ENCODE data around the gene C8B.

Gene C8B

DNA sequence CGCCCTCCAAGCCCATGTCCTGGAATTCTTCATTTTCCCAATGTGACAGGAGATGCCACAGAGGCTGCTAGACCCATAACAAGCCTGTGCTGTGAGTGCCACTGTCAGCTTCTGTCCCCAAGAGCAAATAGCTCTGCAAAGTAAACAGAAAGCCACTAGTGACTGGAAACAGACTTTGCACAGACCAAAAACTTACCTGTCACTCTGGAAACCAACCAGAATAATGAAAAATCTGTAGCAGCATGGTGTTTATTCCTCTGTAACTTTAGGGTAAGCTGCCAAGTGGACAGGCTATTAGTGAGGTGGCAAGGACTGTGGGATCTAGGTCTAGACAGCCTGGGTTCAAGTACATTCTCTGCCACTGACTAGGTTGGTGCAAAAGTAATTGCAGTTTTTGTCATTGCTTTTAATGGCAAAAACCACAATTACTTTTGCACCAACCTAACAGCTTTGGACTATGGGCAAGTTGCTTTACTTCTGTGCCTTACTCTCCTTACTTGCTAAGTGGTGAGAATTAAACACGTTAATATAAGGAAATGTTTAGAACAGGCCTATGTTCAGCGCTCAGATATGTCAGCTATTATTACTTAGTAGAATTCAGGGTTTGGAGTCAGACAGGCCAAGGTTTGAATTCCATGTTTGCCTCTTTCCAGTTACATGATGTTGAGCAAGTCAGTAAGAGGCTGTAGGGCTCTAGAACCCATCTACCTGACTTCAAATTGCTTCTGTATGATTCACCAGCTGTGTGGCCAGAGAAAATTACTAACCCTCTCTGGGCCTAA lies at the start of gene C8B:
TSS of gene C8B (minus strand) at position 100 of the 782 bp plus-strand sequence. CDS start at position 33, 67 bp downstream.
- DNase-seq: no peak

- DNase-seq: no peak
These were observed 49.3 kb upstream of the C8B start for GRCh38 chr1:57015071-57015470.

GRCh38 chr1:57013522-57013921 lies 47.7 kb upstream of the C8B start:
- no peak for DNase-seq

GRCh38 chr1:57012315-57012714 lies 46.5 kb upstream of the C8B start:
- no peak for DNase-seq

- DNase-seq: no peak
These were observed 44.7 kb upstream of the C8B start for GRCh38 chr1:57010511-57010910.

DNA sequence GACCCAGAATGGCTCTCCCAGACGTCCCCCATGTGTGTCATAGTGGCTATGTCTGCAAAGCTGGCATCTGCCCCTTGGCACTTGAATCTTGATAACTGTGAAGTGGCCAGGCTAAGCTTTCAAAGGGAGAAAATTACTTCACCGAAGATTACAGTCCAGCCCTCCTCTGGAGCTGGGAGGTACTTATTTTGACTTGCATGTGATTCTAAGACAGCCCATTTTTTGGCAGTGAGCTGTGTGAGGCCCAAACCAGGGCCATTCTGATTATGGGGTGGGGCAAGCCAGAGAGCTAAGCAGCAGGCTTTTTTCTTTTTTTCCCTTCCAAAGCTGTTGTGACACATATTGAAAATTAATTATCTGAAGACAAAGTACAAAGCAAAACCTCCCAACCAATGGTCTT lies 42.1 kb upstream of the C8B start:
- DNase-seq: no peak

- DNase-seq: no peak
These were observed 41.7 kb upstream of the C8B start for GRCh38 chr1:57007472-57007871.

- DNase-seq: no peak
These were observed 37.8 kb upstream of the C8B start for GRCh38 chr1:57003398-57004139.

GRCh38 chr1:56995414-56996100 lies 29.7 kb upstream of the C8B start:
- DNase-seq: no peak

GRCh38 chr1:56993475-56993874 lies 27.7 kb upstream of the C8B start:
- DNase-seq: no peak

DNA sequence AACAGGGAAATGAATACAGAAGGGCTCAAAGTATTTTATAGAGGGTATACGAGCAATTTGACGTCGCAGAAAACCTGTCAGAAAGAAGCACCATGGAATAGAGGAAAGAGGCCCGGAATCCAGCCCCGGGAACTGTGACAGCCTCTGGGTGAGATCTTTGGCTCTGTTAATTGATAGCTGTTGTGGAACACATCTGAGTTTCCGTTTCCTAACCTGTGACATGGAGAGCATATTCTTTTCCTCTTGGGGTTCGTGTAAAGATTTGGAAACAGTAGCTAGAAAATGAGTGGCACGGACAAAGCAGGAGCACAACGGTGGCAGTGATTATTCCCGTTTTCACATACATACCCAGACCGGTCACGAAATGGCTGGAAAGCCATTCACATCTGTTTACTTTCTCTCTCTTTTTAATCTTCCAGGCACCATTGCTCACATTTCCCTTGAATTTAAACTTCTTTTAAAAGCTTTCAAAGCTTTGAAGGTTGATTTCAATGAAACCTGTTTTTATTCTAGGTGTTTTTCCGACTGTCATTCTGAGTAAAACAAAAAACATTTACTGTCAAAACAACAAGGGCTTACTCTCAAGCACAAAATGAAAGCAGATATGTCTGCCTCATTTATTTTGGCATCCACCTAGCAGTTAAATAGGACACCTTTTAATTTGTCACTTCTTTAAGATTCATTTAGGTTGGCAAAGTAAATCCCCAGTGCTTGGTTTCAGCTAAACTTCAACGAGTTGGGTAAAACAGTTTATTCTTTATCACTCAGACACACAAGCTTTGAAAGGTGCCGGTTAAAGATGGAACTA lies 26.7 kb upstream of the C8B start:
- DNase-seq: no peak

- no peak for DNase-seq
These were observed 25.8 kb upstream of the C8B start for GRCh38 chr1:56991576-56991975.

GRCh38 chr1:56986397-56986796 lies 20.6 kb upstream of the C8B start:
- no peak for DNase-seq

- no peak for DNase-seq
These were observed 20.0 kb upstream of the C8B start for GRCh38 chr1:56985857-56986256.

GRCh38 chr1:56983484-56983883 lies 17.7 kb upstream of the C8B start:
- no peak for DNase-seq

GRCh38 chr1:56979986-56980755 lies 14.4 kb upstream of the C8B start:
- DNase-seq: no peak

- no peak for DNase-seq
These were observed 13.0 kb upstream of the C8B start for GRCh38 chr1:56978819-56979218.

DNA sequence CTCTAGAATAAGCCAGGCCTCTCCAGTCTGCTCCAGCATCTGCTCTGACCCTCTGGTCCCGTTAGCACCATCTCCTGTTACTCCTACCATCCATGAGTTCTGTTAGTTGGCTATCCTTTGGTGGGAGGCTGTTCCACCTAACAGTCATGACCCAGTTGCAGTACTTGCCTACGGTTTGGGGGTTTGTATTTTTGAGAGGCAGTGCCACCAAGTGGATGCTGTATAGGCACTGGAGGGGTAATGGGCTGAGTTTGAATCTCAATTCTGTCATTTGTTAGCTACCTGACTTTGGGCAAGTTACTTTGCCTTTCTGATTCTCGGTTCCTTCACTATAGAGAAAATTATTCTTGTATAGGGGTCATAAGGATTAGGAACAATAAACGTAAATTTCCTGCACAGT lies 12.1 kb upstream of the C8B start:
- no peak for DNase-seq

- no peak for DNase-seq
These were observed 9.6 kb upstream of the C8B start for GRCh38 chr1:56975446-56975845.

GRCh38 chr1:56973923-56974742 lies 8.3 kb upstream of the C8B start:
- no peak for DNase-seq

DNA sequence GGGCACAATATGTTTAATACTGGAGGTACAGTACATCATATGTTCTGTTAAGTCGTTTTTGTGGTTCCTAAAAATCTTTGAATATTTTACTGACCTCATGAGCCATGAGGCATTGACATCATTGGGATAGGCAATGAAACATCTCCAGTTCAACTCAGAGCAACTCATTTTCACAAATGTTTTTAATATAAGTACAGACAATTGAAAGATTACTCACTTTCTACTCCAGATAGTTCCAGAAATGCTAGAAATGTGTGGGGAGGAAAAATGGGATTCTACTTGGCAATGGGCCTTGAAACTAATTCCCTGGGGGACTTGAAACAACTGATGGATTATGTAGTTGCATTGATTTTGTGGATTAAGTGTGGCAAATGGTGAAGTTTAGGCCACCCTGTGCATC lies 7.2 kb upstream of the C8B start:
- no peak for DNase-seq

Measured in SW 1271 (cell line).